ENCODE results near the gene RIN3.

GRCh38 chr14:92567173-92567725 lies 53.7 kb downstream of the RIN3 start:
- no peak for TF ChIP-seq CTCF (IDR thresholded peaks at IDR 0.05)
- TF ChIP-seq POLR2A (IDR thresholded peaks at IDR 0.05): no peak

Data from adrenal gland (tissue), 5 donors.